Naive thymus-derived CD4-positive, alpha-beta T cell (primary cell): Measurements from ENCODE around the gene ELAC2. TPM values are rescaled to one million over a fixed set of nuclear protein-coding genes. Genes with fewer than 3 reads are reported as not detected.

Experiments
- ATAC-seq: fragments of 150-1000 bp; cut with Tn5 transposase; 2 replicates; pipeline ENCODE4 v1.10.0; 2021; ENCODE audit warnings: mild to moderate bottlenecking, moderate library complexity
- CTCF ChIA-PET: fragments of 350-600 bp; sonication (Branson Sonifier 250); formaldehyde crosslinking; loops from one replicate; lab custom pipeline; 2021; ENCODE audit warnings: antibody characterized with exemption; lab: Charles Lee
- POLR2A ChIA-PET: fragments of 350-600 bp; sonication (Branson Sonifier 250); formaldehyde crosslinking; loops from one replicate; lab custom pipeline; 2021; ENCODE audit warnings: antibody characterized with exemption, inconsistent platforms; lab: Charles Lee
- DNase-seq, 9 donors: peaks; one replicate each; pipeline versions ENCODE4 v3.0.0 to v3.0.0-alpha.2; 2020 to 2022; ENCODE audit warnings: mixed read lengths in 1 of 9
- H3K27ac ChIP-seq: one replicate; pipeline ENCODE4 v1.7.0; 2013; ENCODE audit warnings: mild to moderate bottlenecking, low read depth, low read length, moderate library complexity
- H3K27me3 ChIP-seq, 2 donors: one replicate each; pipeline ENCODE4 v1.7.0; 2013; ENCODE audit warnings: low read length in 2 of 2, mild to moderate bottlenecking in 2 of 2, moderate library complexity in 2 of 2; ENCODE audit not compliant: control insufficient read depth in 2 of 2, insufficient read depth in 2 of 2
- H3K36me3 ChIP-seq, 3 experiments: 1 replicate in 2 of 3; 2 replicates in 1 of 3; pipeline ENCODE4 v1.7.0; 2013; ENCODE audit warnings: low read length in 3 of 3, mild to moderate bottlenecking in 3 of 3, moderate library complexity in 1 of 3; ENCODE audit not compliant: insufficient read depth in 3 of 3, control insufficient read depth in 2 of 3
- H3K4me1 ChIP-seq, 2 donors: one replicate each; pipeline ENCODE4 v1.7.0; 2013; ENCODE audit warnings: low read length in 2 of 2, mild to moderate bottlenecking in 2 of 2, moderate library complexity in 1 of 2; ENCODE audit not compliant: control insufficient read depth in 2 of 2, insufficient read depth in 2 of 2
- H3K4me3 ChIP-seq: 2 replicates; pipeline ENCODE4 v1.7.0; 2013; ENCODE audit warnings: mild to moderate bottlenecking, low read length
- H3K9me3 ChIP-seq, 3 experiments: 1 replicate in 2 of 3; 2 replicates in 1 of 3; pipeline ENCODE4 v1.7.0; 2013; ENCODE audit warnings: low read length in 3 of 3; ENCODE audit not compliant: control insufficient read depth in 2 of 3
- H3K27ac Mint-ChIP-seq, 9 donors: one replicate each; pipeline ENCODE4 v1.8.0; 2020 to 2022; ENCODE audit warnings: mixed read lengths in 9 of 9, mild to moderate bottlenecking in 8 of 9, moderate library complexity in 5 of 9, inconsistent platforms in 2 of 9
- H3K27me3 Mint-ChIP-seq, 5 donors: one replicate each; pipeline ENCODE4 v1.8.0; 2021 to 2022; ENCODE audit warnings: mixed read lengths in 5 of 5, mild to moderate bottlenecking in 1 of 5
- H3K36me3 Mint-ChIP-seq, 5 donors: one replicate each; pipeline ENCODE4 v1.8.0; 2020 to 2022; ENCODE audit warnings: mixed read lengths in 5 of 5, mild to moderate bottlenecking in 3 of 5, inconsistent platforms in 1 of 5
- H3K4me1 Mint-ChIP-seq, 7 donors: one replicate each; pipeline ENCODE4 v1.8.0; 2020 to 2022; ENCODE audit warnings: mixed read lengths in 7 of 7, mild to moderate bottlenecking in 3 of 7, inconsistent platforms in 1 of 7
- H3K4me3 Mint-ChIP-seq, 10 donors: one replicate each; pipeline ENCODE4 v1.8.0; 2020 to 2022; ENCODE audit warnings: mild to moderate bottlenecking in 10 of 10, mixed read lengths in 10 of 10, moderate library complexity in 6 of 10, inconsistent platforms in 2 of 10
- H3K9me3 Mint-ChIP-seq, 11 donors: one replicate each; pipeline ENCODE4 v1.8.0; 2020 to 2022; ENCODE audit warnings: mixed read lengths in 11 of 11, mild to moderate bottlenecking in 4 of 11, inconsistent platforms in 1 of 11, moderate library complexity in 1 of 11
- intact Hi-C, 2 donors: fragments of 100-400 bp; cut with micrococcal nuclease; formaldehyde crosslinking; loops; one replicate each; pipeline ENCODE4 v1.15.1; 2023
- polyA plus RNA-seq, 2 donors: library from polyadenylated mRNA; unstranded; fragments of 300-500 nt; fragmentation: Illumina TruSeq; gene quantifications; one replicate each; pipeline ENCODE4 v1.2.3, GENCODE V29; 2021
- total RNA-seq, 6 experiments: library from RNA in 5 of 6; stranded (reverse) in 5 of 6; gene quantifications; 1 replicate in 5 of 6; 2 replicates in 1 of 6; pipeline ENCODE4 v1.2.3 and lab custom pipeline; 2021 to 2026

ELAC2 gene
- total and polyA plus RNA-seq, 7 experiments from 2014 or later, result 43.4 to 79.3 (median 75.3) TPM

- H3K9me3 Mint-ChIP-seq, result no peaks in the 10 kb centered on the region
- Histone ChIP-seq H3K27ac (no peak overlapping the region), H3K4me3 (no peak overlapping the region), H3K27me3 (no peaks in the 10 kb centered on the region), H3K9me3 (no peaks in the 10 kb centered on the region), H3K4me1 (no peaks in the 10 kb centered on the region), H3K36me3 (no peaks in the 10 kb centered on the region)
- H3K4me1 Mint-ChIP-seq, result no peaks in the 10 kb centered on the region
- no peak overlapping the region for H3K27ac Mint-ChIP-seq
- peaks cover 0 to 21% (median 20%) of the 10 kb centered on the region in 5 donors for H3K27me3 Mint-ChIP-seq
- ChIA-PET CTCF (no interaction called here), POLR2A (interaction anchor here (0.6 kb wide), 1 partner anchor 1261 kb away, joined by 3 read pairs; no protein-coding TSS in a partner anchor)
- intact Hi-C loops, result no loop called here
- no peak for ATAC-seq
- H3K4me3 Mint-ChIP-seq, result no peak overlapping the region
- H3K36me3 Mint-ChIP-seq, result no peaks in the 10 kb centered on the region
- DNase-seq, result no peak
These were observed 28.5 kb upstream of the ELAC2 start for GRCh38 chr17:13046361-13046760.

- Mint-ChIP-seq H3K27me3 (peaks cover 0 to 25% (median 21%) of the 10 kb centered on the region in 5 donors), H3K27ac (no peak overlapping the region), H3K4me1 (no peaks in the 10 kb centered on the region), H3K36me3 (no peaks in the 10 kb centered on the region), H3K4me3 (no peak overlapping the region), H3K9me3 (no peaks in the 10 kb centered on the region)
- no peaks in the 10 kb centered on the region for H3K9me3 ChIP-seq
- H3K4me1 ChIP-seq, result no peaks in the 10 kb centered on the region
- intact Hi-C loops, result no loop called here
- ATAC-seq (no peak), DNase-seq (no peak)
- ChIA-PET CTCF (no interaction called here), POLR2A (no interaction called here)
- no peak overlapping the region for H3K27ac ChIP-seq
- no peaks in the 10 kb centered on the region for H3K36me3 ChIP-seq
- H3K4me3 ChIP-seq, result no peak overlapping the region
- no peaks in the 10 kb centered on the region for H3K27me3 ChIP-seq
These were observed 26.8 kb upstream of the ELAC2 start for GRCh38 chr17:13044572-13045065.

- Mint-ChIP-seq H3K4me1 (peaks cover 0 to 2% (median 0%) of the 10 kb centered on the region in 7 donors), H3K36me3 (peaks cover 0 to 18% (median 9%) of the 10 kb centered on the region in 5 donors), H3K9me3 (peaks cover 4 to 42% (median 16%) of the 10 kb centered on the region in 11 donors), H3K27ac (no peak overlapping the region), H3K27me3 (peaks cover 0 to 28% (median 16%) of the 10 kb centered on the region in 5 donors), H3K4me3 (no peak overlapping the region)
- H3K27ac ChIP-seq, result no peak overlapping the region
- ChIA-PET POLR2A (no interaction called here), CTCF (interaction anchor here (3.4 kb wide), 1 partner anchor 8 kb away, joined by 13 read pairs; no protein-coding TSS in a partner anchor)
- no peaks in the 10 kb centered on the region for H3K36me3 ChIP-seq
- intact Hi-C loops, result no loop called here
- DNase-seq (no peak), ATAC-seq (no peak)
- peaks cover 0 to 2% of the 10 kb centered on the region in 2 donors for H3K27me3 ChIP-seq
- H3K9me3 ChIP-seq, result peaks cover 0 to 10% (median 0%) of the 10 kb centered on the region in 3 experiments
- no peak overlapping the region for H3K4me3 ChIP-seq
- H3K4me1 ChIP-seq, result no peaks in the 10 kb centered on the region
These were observed 21.3 kb upstream of the ELAC2 start for GRCh38 chr17:13038931-13039665.

- Histone ChIP-seq H3K9me3 (peaks cover 0 to 10% (median 0%) of the 10 kb centered on the region in 3 experiments), H3K4me3 (no peak overlapping the region), H3K27me3 (peaks cover 0 to 2% of the 10 kb centered on the region in 2 donors), H3K4me1 (peaks cover 0 to 5% of the 10 kb centered on the region in 2 donors), H3K36me3 (no peaks in the 10 kb centered on the region), H3K27ac (no peak overlapping the region)
- CTCF ChIA-PET, result interaction anchor here (0.8 kb wide), 1 partner anchor 19 kb away, joined by 3 read pairs; the partner anchor contains the start of gene ELAC2
- DNase-seq (no peak), ATAC-seq (no peak)
- POLR2A ChIA-PET, result no interaction called here
- Mint-ChIP-seq H3K27ac (no peak overlapping the region), H3K4me3 (no peak overlapping the region), H3K4me1 (peaks cover 0 to 14% (median 9%) of the 10 kb centered on the region in 7 donors), H3K27me3 (peaks cover 0 to 16% (median 9%) of the 10 kb centered on the region in 5 donors), H3K36me3 (peaks cover 0 to 18% (median 9%) of the 10 kb centered on the region in 5 donors), H3K9me3 (peaks cover 4 to 42% (median 16%) of the 10 kb centered on the region in 11 donors)
- intact Hi-C loops, result no loop called here
These were observed 18.9 kb upstream of the ELAC2 start for GRCh38 chr17:13036751-13037150.

- Histone ChIP-seq H3K4me1 (peaks cover 0 to 12% of the 10 kb centered on the region in 2 donors), H3K27me3 (peaks cover 0 to 2% of the 10 kb centered on the region in 2 donors), H3K4me3 (no peak overlapping the region), H3K27ac (no peak overlapping the region), H3K36me3 (no peaks in the 10 kb centered on the region), H3K9me3 (peaks cover 0 to 10% (median 0%) of the 10 kb centered on the region in 3 experiments)
- ChIA-PET POLR2A (no interaction called here), CTCF (no interaction called here)
- DNase-seq (no peak), ATAC-seq (no peak)
- H3K4me3 Mint-ChIP-seq, result no peak overlapping the region
- H3K27me3 Mint-ChIP-seq, result peaks cover 0 to 13% (median 6%) of the 10 kb centered on the region in 5 donors
- H3K36me3 Mint-ChIP-seq, result peaks cover 0 to 18% (median 9%) of the 10 kb centered on the region in 5 donors
- intact Hi-C loops, result no loop called here
- H3K27ac Mint-ChIP-seq, result no peak overlapping the region
- peaks cover 2 to 26% (median 16%) of the 10 kb centered on the region in 7 donors for H3K4me1 Mint-ChIP-seq
- peaks cover 4 to 42% (median 17%) of the 10 kb centered on the region in 11 donors for H3K9me3 Mint-ChIP-seq
These were observed 17.6 kb upstream of the ELAC2 start for GRCh38 chr17:13035420-13035819.

- H3K4me3 ChIP-seq, result no peak overlapping the region
- peaks cover 4 to 27% (median 17%) of the 10 kb centered on the region in 11 donors for H3K9me3 Mint-ChIP-seq
- POLR2A ChIA-PET, result interaction anchor here (1.0 to 5.2 kb wide), 3 partner anchors 13 to 1034 kb away, joined by 3 to 40 read pairs (median 4); partner anchors contain the start of genes ELAC2 and ZNF18
These were observed 14.0 kb upstream of the ELAC2 start for GRCh38 chr17:13031718-13032350.

More at GRCh38 chr17:13031718-13032350, 14.0 kb upstream of the ELAC2 start:
- Histone ChIP-seq H3K27me3 (peaks cover 0 to 2% of the 10 kb centered on the region in 2 donors), H3K9me3 (peaks cover 0 to 10% (median 0%) of the 10 kb centered on the region in 3 experiments), H3K27ac (no peak overlapping the region), H3K36me3 (no peaks in the 10 kb centered on the region), H3K4me1 (peaks cover 0 to 12% of the 10 kb centered on the region in 2 donors)
- Mint-ChIP-seq H3K4me1 (peaks cover 6 to 29% (median 16%) of the 10 kb centered on the region in 7 donors), H3K27me3 (peaks cover 0 to 16% (median 6%) of the 10 kb centered on the region in 5 donors), H3K4me3 (peak overlapping the region in 8 of 10 donors; percentile 18 to 71 (median 42)), H3K36me3 (peaks cover 0 to 14% (median 4%) of the 10 kb centered on the region in 5 donors), H3K27ac (peak overlapping the region in 8 of 9 donors; percentile 41 to 90 (median 76))
- intact Hi-C loops, result loop anchor here (1.0 to 5.0 kb wide), 4 partner anchors 8 to 1270 kb away; partner anchors contain the start of gene HS3ST3B1 (in 1 of the 2)
- peak; percentile 77 for ATAC-seq
- CTCF ChIA-PET, result interaction anchor here (0.7 to 5.9 kb wide), 6 partner anchors 8 to 542 kb away, joined by 4 to 77 read pairs (median 11); partner anchors contain the start of gene ELAC2
- peak in 8 of 9 donors; percentile 34 to 63 (median 54) for DNase-seq
